Osteocyte (in vitro differentiated cells): ENCODE results near the gene MPDZ. TPM values are rescaled to one million over a fixed set of nuclear protein-coding genes. Genes with fewer than 3 reads are reported as not detected.

ENCODE experiments used
- DNase-seq: peaks from one replicate; pipeline ENCODE4 v3.0.0; 2021; ENCODE audit warnings: mixed read lengths; ENCODE audit not compliant: unreplicated experiment; ENCODE audit errors: extremely low spot score
- H3K27ac Mint-ChIP-seq: one replicate; pipeline ENCODE4 v1.8.0; 2021; ENCODE audit warnings: mild to moderate bottlenecking, mixed read lengths; ENCODE audit not compliant: unreplicated experiment
- H3K27me3 Mint-ChIP-seq: one replicate; pipeline ENCODE4 v1.8.0; 2021; ENCODE audit warnings: mixed read lengths; ENCODE audit not compliant: unreplicated experiment
- H3K36me3 Mint-ChIP-seq: one replicate; pipeline ENCODE4 v1.8.0; 2021; ENCODE audit warnings: mixed read lengths; ENCODE audit not compliant: unreplicated experiment
- H3K4me1 Mint-ChIP-seq: one replicate; pipeline ENCODE4 v1.8.0; 2021; ENCODE audit warnings: mixed read lengths; ENCODE audit not compliant: unreplicated experiment
- H3K4me3 Mint-ChIP-seq: one replicate; pipeline ENCODE4 v1.8.0; 2021; ENCODE audit warnings: mild to moderate bottlenecking, moderate library complexity, mixed read lengths; ENCODE audit not compliant: unreplicated experiment
- H3K9me3 Mint-ChIP-seq: one replicate; pipeline ENCODE4 v1.8.0; 2021; ENCODE audit warnings: mixed read lengths; ENCODE audit not compliant: unreplicated experiment
- total RNA-seq: library from RNA; stranded (reverse); gene quantifications from 2 replicates; pipeline ENCODE4 v1.2.1, GENCODE V29; 2021
- TF ChIP-seq, protein P1 (sequence below): fragments of 200-600 bp; sonication (generic); IDR thresholded peaks from 2 replicates; pipeline ENCODE4 v1.5.0; 2021; ENCODE audit warnings: antibody characterized with exemption, mild to moderate bottlenecking, moderate library complexity

MPDZ gene
- total RNA-seq, 1 donor from 2014 or later = 51.9 TPM

- no peak for DNase-seq
- Mint-ChIP-seq H3K36me3 (peaks cover 8% of the 10 kb centered on the region), H3K9me3 (no peaks in the 10 kb centered on the region), H3K27me3 (no peaks in the 10 kb centered on the region), H3K27ac (no peak overlapping the region), H3K4me1 (peaks cover 48% of the 10 kb centered on the region), H3K4me3 (no peak overlapping the region)
- TF ChIP-seq, protein P1, sequence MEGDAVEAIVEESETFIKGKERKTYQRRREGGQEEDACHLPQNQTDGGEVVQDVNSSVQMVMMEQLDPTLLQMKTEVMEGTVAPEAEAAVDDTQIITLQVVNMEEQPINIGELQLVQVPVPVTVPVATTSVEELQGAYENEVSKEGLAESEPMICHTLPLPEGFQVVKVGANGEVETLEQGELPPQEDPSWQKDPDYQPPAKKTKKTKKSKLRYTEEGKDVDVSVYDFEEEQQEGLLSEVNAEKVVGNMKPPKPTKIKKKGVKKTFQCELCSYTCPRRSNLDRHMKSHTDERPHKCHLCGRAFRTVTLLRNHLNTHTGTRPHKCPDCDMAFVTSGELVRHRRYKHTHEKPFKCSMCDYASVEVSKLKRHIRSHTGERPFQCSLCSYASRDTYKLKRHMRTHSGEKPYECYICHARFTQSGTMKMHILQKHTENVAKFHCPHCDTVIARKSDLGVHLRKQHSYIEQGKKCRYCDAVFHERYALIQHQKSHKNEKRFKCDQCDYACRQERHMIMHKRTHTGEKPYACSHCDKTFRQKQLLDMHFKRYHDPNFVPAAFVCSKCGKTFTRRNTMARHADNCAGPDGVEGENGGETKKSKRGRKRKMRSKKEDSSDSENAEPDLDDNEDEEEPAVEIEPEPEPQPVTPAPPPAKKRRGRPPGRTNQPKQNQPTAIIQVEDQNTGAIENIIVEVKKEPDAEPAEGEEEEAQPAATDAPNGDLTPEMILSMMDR = no peak
These were observed 14.7 kb downstream of the MPDZ start for GRCh38 chr9:13264788-13265187.

DNA sequence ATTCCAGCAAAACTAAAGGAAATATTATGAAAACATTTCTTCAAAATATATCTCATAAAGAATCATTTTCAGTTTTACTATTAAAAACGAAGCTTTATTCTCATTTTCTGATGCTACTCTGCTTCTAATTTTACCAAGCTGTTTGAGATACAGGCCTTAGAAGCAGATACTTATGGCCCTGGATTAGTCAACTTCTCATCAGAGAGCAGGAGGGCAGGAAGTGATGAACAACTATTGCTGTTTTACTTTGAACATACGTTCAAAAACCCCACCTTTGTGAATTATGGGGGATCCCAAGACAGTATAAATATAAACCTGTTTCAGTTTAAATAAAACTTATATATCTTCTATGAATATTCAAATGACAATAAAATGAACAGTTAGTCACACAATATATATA, 16.0 kb downstream of the MPDZ start:
- Mint-ChIP-seq H3K9me3 (no peaks in the 10 kb centered on the region), H3K27ac (no peak overlapping the region), H3K4me3 (no peak overlapping the region), H3K36me3 (peaks cover 8% of the 10 kb centered on the region), H3K27me3 (no peaks in the 10 kb centered on the region), H3K4me1 (peaks cover 37% of the 10 kb centered on the region)
- TF ChIP-seq, protein P1 = no peak
- no peak for DNase-seq

DNA sequence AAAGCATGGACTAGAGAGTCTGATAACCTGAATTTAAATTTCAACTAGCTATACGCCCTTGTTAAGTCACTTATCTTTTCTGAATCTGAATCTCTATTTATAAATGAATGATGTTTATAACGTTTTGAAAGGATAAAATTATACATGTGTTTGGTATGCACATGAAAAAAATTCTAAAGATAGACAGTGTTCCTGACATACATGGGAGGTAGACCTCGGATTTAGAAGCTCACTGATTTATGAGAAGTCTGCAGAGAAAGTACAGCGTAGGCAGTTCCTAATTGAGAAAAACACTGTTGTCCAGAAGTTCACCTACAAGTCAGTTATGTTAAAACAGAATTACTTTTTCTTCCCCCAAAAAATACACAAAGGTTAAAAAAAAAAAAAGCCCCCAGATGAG, 26.6 kb downstream of the MPDZ start:
- TF ChIP-seq, protein P1 = no peak

GRCh38 chr9:13244181-13244580, 35.3 kb downstream of the MPDZ start:
- Mint-ChIP-seq H3K4me1 (no peaks in the 10 kb centered on the region), H3K36me3 (peaks cover 48% of the 10 kb centered on the region), H3K9me3 (no peaks in the 10 kb centered on the region), H3K4me3 (no peak overlapping the region), H3K27me3 (no peaks in the 10 kb centered on the region), H3K27ac (no peak overlapping the region)
- TF ChIP-seq, protein P1 = no peak
- no peak for DNase-seq

More for the DNA sequence above, 26.6 kb downstream of the MPDZ start:
- no peak overlapping the region for H3K4me3 Mint-ChIP-seq
- peaks cover 15% of the 10 kb centered on the region for H3K9me3 Mint-ChIP-seq
- H3K27ac Mint-ChIP-seq = no peak overlapping the region
- no peaks in the 10 kb centered on the region for H3K4me1 Mint-ChIP-seq
- H3K27me3 Mint-ChIP-seq = no peaks in the 10 kb centered on the region
- peaks cover 17% of the 10 kb centered on the region for H3K36me3 Mint-ChIP-seq
- no peak for DNase-seq

DNA sequence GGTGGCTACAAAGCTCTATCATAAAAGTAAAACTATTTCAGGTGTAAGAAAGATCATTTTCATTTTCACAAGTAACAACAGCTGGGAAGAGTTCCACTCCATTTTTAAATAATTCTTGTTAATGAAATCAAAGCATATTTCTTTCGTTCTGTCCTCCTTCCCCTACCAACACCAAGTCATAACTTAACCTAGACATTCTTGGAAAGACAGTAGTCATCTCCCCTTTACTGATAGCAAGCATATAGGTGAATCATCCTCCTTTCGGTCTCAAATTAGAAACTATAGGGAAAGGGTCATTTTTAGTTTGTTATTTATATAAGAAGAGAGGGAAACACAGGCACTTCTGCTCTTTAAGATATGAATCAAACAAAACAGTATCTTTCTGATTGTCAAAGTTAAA, 38.2 kb downstream of the MPDZ start:
- Mint-ChIP-seq H3K9me3 (no peaks in the 10 kb centered on the region), H3K27ac (no peak overlapping the region), H3K4me1 (no peaks in the 10 kb centered on the region), H3K36me3 (peaks cover 48% of the 10 kb centered on the region), H3K4me3 (no peak overlapping the region), H3K27me3 (no peaks in the 10 kb centered on the region)
- TF ChIP-seq, protein P1 = no peak
- DNase-seq = no peak
